Measurements from ENCODE around the gene LONP2. TPM values are rescaled to one million over a fixed set of nuclear protein-coding genes. Genes with fewer than 3 reads are reported as not detected.
"Not testable (repeated sequence)": the region's sequence is repeated elsewhere in the genome, so short reads cannot be mapped to it uniquely, and the experiment has no call there.

Gene LONP2
- total RNA-seq, 2 donors from 2014 or later: 62.4 to 69.2 TPM

- Histone ChIP-seq H3K9me3 (no peaks in the 10 kb centered on the region), H3K4me1 (no peaks in the 10 kb centered on the region), H3K9ac (ENCODE audit: low read depth in 2 of 2, low read length in 2 of 2) (no peak overlapping the region), H3K27me3 (no peaks in the 10 kb centered on the region), H3K27ac (no peak overlapping the region), H3K4me3 (no peak overlapping the region), H3K36me3 (no peaks in the 10 kb centered on the region)
- intact Hi-C loops (cut with DNase I): no loop called here
- no peak for TF ChIP-seq CTCF (IDR thresholded peaks at IDR 0.05)
- DNase-seq: no peak
Measured at GRCh38 chr16:48236286-48236685, 7.8 kb upstream of the LONP2 start.

GRCh38 chr16:48240147-48240546, 4.0 kb upstream of the LONP2 start:
- not testable (repeated sequence) for H3K36me3 ChIP-seq; H3K27me3 ChIP-seq; H3K9ac ChIP-seq (ENCODE audit: low read depth in 2 of 2, low read length in 2 of 2); H3K27ac ChIP-seq; H3K9me3 ChIP-seq; H3K4me1 ChIP-seq; DNase-seq; H3K4me3 ChIP-seq
- intact Hi-C loops (cut with DNase I): loop anchor here (10.0 kb wide), 1 partner anchor 385 kb away; no protein-coding TSS in a partner anchor

DNA sequence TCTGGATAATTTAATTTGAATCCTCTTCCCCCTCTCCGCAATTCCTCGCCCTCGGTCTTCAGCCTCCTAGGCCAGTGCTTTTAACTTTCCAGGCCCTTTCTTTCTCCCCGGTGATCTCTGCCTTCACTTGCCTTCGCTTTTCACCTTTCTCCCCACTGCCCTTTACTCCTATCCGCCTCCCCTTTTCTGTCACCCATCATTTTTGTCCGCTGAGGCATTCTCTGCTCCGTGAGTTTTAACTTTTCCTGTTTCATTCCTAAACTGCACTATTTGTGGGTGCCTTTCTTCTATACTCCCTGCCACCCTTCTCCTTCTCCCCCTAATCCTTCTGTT, 729 bp downstream of the LONP2 start:
- peak overlapping the region; percentile 94 to 98 for H3K9ac ChIP-seq (ENCODE audit: low read depth in 2 of 2, low read length in 2 of 2)
- no peaks in the 10 kb centered on the region for H3K9me3 ChIP-seq
- intact Hi-C loops (cut with DNase I): loop anchor here (10.0 kb wide), 1 partner anchor 380 kb away; no protein-coding TSS in a partner anchor
- H3K36me3 ChIP-seq: no peaks in the 10 kb centered on the region
- H3K4me1 ChIP-seq: peaks cover 14% of the 10 kb centered on the region
- H3K27me3 ChIP-seq: no peaks in the 10 kb centered on the region
- H3K27ac ChIP-seq: peak overlapping the region; percentile 78
- no peak for TF ChIP-seq CTCF (IDR thresholded peaks at IDR 0.05)
- no peak for DNase-seq
- H3K4me3 ChIP-seq: peak overlapping the region; percentile 89

DNA sequence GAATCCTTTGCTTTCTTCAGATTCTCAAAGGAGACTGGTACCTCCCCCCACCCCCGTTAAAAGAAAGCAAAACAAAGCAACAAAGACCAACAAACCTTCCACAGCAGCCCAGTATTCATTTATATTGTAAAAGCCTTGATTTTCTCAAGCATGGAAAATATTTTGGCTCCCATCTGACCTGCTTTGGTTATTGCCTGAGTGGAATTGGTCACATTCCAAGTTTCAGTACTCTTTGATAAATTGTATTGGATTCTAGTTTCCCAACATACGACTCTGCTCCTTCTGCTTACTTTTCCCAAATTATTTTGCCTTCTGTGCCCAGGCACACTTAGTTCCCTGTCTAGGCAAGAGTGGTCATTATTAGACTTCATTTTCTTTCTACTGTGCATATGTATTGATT, 2.0 kb downstream of the LONP2 start:
- no peak overlapping the region for H3K27ac ChIP-seq
- H3K9me3 ChIP-seq: no peaks in the 10 kb centered on the region
- H3K4me1 ChIP-seq: peaks cover 14% of the 10 kb centered on the region
- no peak for TF ChIP-seq CTCF (IDR thresholded peaks at IDR 0.05)
- no peak overlapping the region for H3K9ac ChIP-seq (ENCODE audit: low read depth in 2 of 2, low read length in 2 of 2)
- H3K36me3 ChIP-seq: no peaks in the 10 kb centered on the region
- H3K4me3 ChIP-seq: no peak overlapping the region
- H3K27me3 ChIP-seq: no peaks in the 10 kb centered on the region
- intact Hi-C loops (cut with DNase I): loop anchor here (10.0 kb wide), 1 partner anchor 379 kb away; no protein-coding TSS in a partner anchor
- no peak for DNase-seq

- Histone ChIP-seq H3K9me3 (no peaks in the 10 kb centered on the region), H3K36me3 (no peaks in the 10 kb centered on the region), H3K4me1 (peaks cover 14% of the 10 kb centered on the region), H3K27me3 (no peaks in the 10 kb centered on the region), H3K4me3 (no peak within 1 kb of the TSS), H3K27ac (no peak within 1 kb of the TSS), H3K9ac (ENCODE audit: low read depth in 2 of 2, low read length in 2 of 2) (no peak within 1 kb of the TSS)
- no peak for DNase-seq
- intact Hi-C loops (cut with DNase I): loop anchor here (10.0 kb wide), 1 partner anchor 377 kb away; no protein-coding TSS in a partner anchor
- TF ChIP-seq CTCF (IDR thresholded peaks at IDR 0.05): no peak
Measured at GRCh38 chr16:48247311-48247710, 3.2 kb downstream of the LONP2 start, which contains the start of gene ABCC11. Gene ABCC11, minus strand, starts transcription at chr16:48247539. Its CDS starts 15,618 bp downstream, at chr16:48231921.

DNA sequence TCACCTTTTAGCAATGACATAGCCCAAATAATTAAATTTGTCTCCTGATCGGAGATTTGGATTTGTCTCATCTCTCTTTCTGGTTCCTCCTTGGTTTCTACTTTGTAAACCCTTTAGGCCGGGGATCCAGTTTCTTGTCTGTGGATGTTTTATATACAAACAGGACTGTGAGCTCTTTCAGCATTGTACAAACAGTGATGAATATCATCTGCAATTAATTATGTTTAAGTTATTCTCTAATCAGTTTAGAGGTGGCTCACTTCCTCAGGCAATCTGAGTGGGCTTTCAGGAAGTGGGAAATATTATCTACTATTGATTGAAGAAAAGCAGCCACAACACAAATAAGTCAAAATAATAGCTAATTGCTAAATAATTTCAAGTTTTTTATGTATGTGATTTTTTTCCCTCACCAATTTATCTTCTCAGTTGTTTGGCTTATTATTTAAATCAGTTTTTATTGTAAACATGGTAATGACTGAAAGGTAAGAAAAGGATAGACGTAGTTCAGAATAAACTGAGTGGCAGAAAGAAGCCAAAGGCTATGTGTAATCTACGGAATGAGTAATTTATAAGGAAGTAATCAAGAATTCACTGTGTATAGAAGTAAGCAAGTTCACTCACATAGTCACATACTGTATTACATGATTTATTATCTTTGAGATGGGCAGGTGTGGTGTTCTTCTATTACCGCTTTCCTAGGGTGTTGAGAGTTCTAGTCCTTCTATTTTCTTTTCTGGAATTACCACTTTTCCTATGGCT, 6.6 kb downstream of the LONP2 start:
- Histone ChIP-seq H3K9me3 (no peaks in the 10 kb centered on the region), H3K9ac (ENCODE audit: low read depth in 2 of 2, low read length in 2 of 2) (no peak overlapping the region), H3K27ac (no peak overlapping the region), H3K4me3 (no peak overlapping the region), H3K27me3 (no peaks in the 10 kb centered on the region), H3K36me3 (no peaks in the 10 kb centered on the region), H3K4me1 (peaks cover 8% of the 10 kb centered on the region)
- no peak for DNase-seq
- TF ChIP-seq CTCF (IDR thresholded peaks at IDR 0.05): no peak
- intact Hi-C loops (cut with DNase I): no loop called here
